Testis (tissue), 2 donors: ENCODE data around the gene CTBP2.

ENCODE experiments used
- CTCF ChIP-seq, 3 experiments: fragments of 450-650 bp in 2 of 3; fragments of 200-600 bp in 1 of 3; sonication (generic) in 1 of 3; IDR thresholded peaks; one replicate each; pipeline ENCODE4 v1.5.1; 2016 to 2019; ENCODE audit warnings: antibody characterized with exemption in 3 of 3, mild to moderate bottlenecking in 2 of 3, moderate library complexity in 1 of 3
- POLR2A ChIP-seq: fragments of 450-650 bp; IDR thresholded peaks from one replicate; pipeline ENCODE4 v1.6.1; 2017; ENCODE audit warnings: antibody characterized with exemption, mild to moderate bottlenecking, moderate library complexity

- TF ChIP-seq CTCF (IDR thresholded peaks at IDR 0.05) (no peak), POLR2A (no peak)
Measured at GRCh38 chr10:124974131-124974530, 186.2 kb downstream of the CTBP2 start.
